K562 (cell line): ENCODE data around the gene SLC35D3. TPM values are rescaled to one million over a fixed set of nuclear protein-coding genes. Genes with fewer than 3 reads are reported as not detected.
"Not testable (repeated sequence)": the region's sequence is repeated elsewhere in the genome, so short reads cannot be mapped to it uniquely, and the experiment has no call there.

ENCODE experiments used
- ATAC-seq: fragments of 200-7000 bp; cut with Tn5 transposase; 3 replicates; pipeline ENCODE4 v1.9.1; 2020; ENCODE audit warnings: moderate library complexity
- BruUV-seq: library from RNA; stranded (reverse); fragments of 400-500 nt; replicated peaks from 2 replicates; lab custom pipeline; 2021; lab: Mats Ljungman, UMichigan
- CTCF ChIA-PET: fragments of 300-600 bp; formaldehyde crosslinking; extraction: SDS; loops from one replicate; lab custom pipeline; 2021; ENCODE audit warnings: low intra/inter-chr PET ratio; lab: Yijun Ruan, JAX
- POLR2A ChIA-PET: fragments of 300-600, 350-650 bp; sonication (Branson Sonifier 250); formaldehyde crosslinking; extraction: SDS; loops from one replicate; lab custom pipeline; 2021; ENCODE audit warnings: antibody characterized with exemption, inconsistent platforms; lab: Yijun Ruan, JAX
- DNase-seq, 4 experiments: peaks; one replicate each; pipeline versions ENCODE4 v3.0.0 to v3.0.0-alpha.2; 2011 to 2018; ENCODE audit warnings: low spot score in 3 of 4, mixed read lengths in 3 of 4; ENCODE audit errors: extremely low read depth in 1 of 4
- FAIRE-seq: peaks from 2 replicates; lab custom pipeline; 2011; peaks lifted over from hg19 to GRCh38; lab: Jason Lieb, UNC
- H2AFZ ChIP-seq: 2 replicates; pipeline ENCODE4 v1.6.0; 2011; ENCODE audit warnings: low read depth, low read length, control low read depth, inconsistent platforms
- H3K27ac ChIP-seq: fragments of 200-600 bp; 3 replicates; pipeline ENCODE4 v1.8.0; 2011; ENCODE audit warnings: low read depth, mild to moderate bottlenecking, control low read depth, inconsistent platforms, low read length, moderate library complexity, mixed read lengths; ENCODE audit errors: extremely low read depth
- H3K27me3 ChIP-seq, 2 experiments: fragments of 300-600 bp in 1 of 2; 2 replicates in 1 of 2; 3 replicates in 1 of 2; pipeline versions ENCODE4 v1.6.0 to v1.8.0; 2011; ENCODE audit warnings: inconsistent platforms in 2 of 2, low read length in 2 of 2, mild to moderate bottlenecking in 1 of 2, mixed read lengths in 1 of 2, moderate library complexity in 1 of 2; ENCODE audit not compliant: control insufficient read depth in 2 of 2, insufficient read depth in 2 of 2
- H3K36me3 ChIP-seq: fragments of 300-600 bp; 3 replicates; pipeline ENCODE4 v1.8.0; 2011; ENCODE audit warnings: mild to moderate bottlenecking, low read length, inconsistent platforms; ENCODE audit not compliant: control insufficient read depth, insufficient read depth
- H3K4me1 ChIP-seq, 2 experiments: fragments of 200-600 bp in 1 of 2; replicated peaks in 1 of 2; 2 replicates in 1 of 2; 3 replicates in 1 of 2; pipeline versions ENCODE4 v1.5.1 to v1.8.0; 2011; ENCODE audit warnings: inconsistent platforms in 2 of 2, low read length in 2 of 2, mild to moderate bottlenecking in 1 of 2, mixed read lengths in 1 of 2, moderate library complexity in 1 of 2; ENCODE audit not compliant: control insufficient read depth in 2 of 2, insufficient read depth in 2 of 2
- H3K4me2 ChIP-seq: 2 replicates; pipeline ENCODE4 v1.6.1; 2011; ENCODE audit warnings: low read length, control low read depth, inconsistent platforms, mixed read lengths; ENCODE audit not compliant: insufficient read depth
- H3K4me3 ChIP-seq: fragments of 200-600 bp; sonication (generic), shearing (Covaris generic); 2 replicates; pipeline ENCODE4 v1.5.1; 2016; ENCODE audit warnings: control low read depth, inconsistent platforms
- H3K79me2 ChIP-seq: fragments of 200-600 bp; 3 replicates; pipeline ENCODE4 v1.8.0; 2011; ENCODE audit warnings: low read length, inconsistent platforms; ENCODE audit not compliant: control insufficient read depth, insufficient read depth
- H3K9ac ChIP-seq, 2 experiments: 2 replicates each; pipeline versions ENCODE4 v1.6.0 to v1.6.1; 2011; ENCODE audit warnings: low read depth in 2 of 2, low read length in 2 of 2, control low read depth in 1 of 2, inconsistent platforms in 1 of 2, mild to moderate bottlenecking in 1 of 2, mixed read lengths in 1 of 2; ENCODE audit not compliant: insufficient read depth in 1 of 2
- H3K9me1 ChIP-seq: one replicate; pipeline ENCODE4 v1.6.0; 2011; ENCODE audit warnings: inconsistent platforms, mild to moderate bottlenecking, low read length, moderate library complexity; ENCODE audit not compliant: control insufficient read depth, insufficient read depth
- H3K9me3 ChIP-seq: replicated peaks from 2 replicates; pipeline ENCODE4 v1.5.1; 2011; ENCODE audit warnings: low read depth, low read length, inconsistent platforms; ENCODE audit not compliant: control insufficient read depth, insufficient read depth
- H4K20me1 ChIP-seq: replicated peaks from 2 replicates; pipeline ENCODE4 v1.6.1; 2011; ENCODE audit warnings: low read length, inconsistent platforms, mixed read lengths; ENCODE audit not compliant: control insufficient read depth, insufficient read depth
- BDP1 ChIP-seq: IDR thresholded peaks from 3 replicates; pipeline ENCODE4 v1.6.1; 2011; ENCODE audit not compliant: insufficient read length, insufficient read depth
- CTCFL ChIP-seq: IDR thresholded peaks from 2 replicates; pipeline ENCODE4 v1.6.1; 2011; ENCODE audit warnings: borderline replicate concordance, low read depth, mild to moderate bottlenecking, moderate library complexity, low read length; ENCODE audit not compliant: insufficient read depth, poor library complexity, severe bottlenecking
- FOXP1 ChIP-seq: sonication (generic); formaldehyde crosslinking; IDR thresholded peaks from 2 replicates; pipeline ENCODE4 v1.8.0; 2022; ENCODE audit warnings: mild to moderate bottlenecking, missing genetic modification reagents
- IRF1 ChIP-seq: sonication (generic); formaldehyde crosslinking; IDR thresholded peaks from 2 replicates; pipeline ENCODE4 v1.8.0; 2022; ENCODE audit warnings: missing genetic modification reagents, mild to moderate bottlenecking, borderline replicate concordance
- LARP7 ChIP-seq: fragments of 450-650 bp; IDR thresholded peaks from 2 replicates; pipeline ENCODE4 v1.6.1; 2016
- MAFG ChIP-seq: fragments of 450-650 bp; conservative IDR thresholded peaks from 2 replicates; pipeline ENCODE4 v1.6.1; 2016; ENCODE audit warnings: missing genetic modification characterization, missing compliant biosample characterization
- MCM2 ChIP-seq: fragments of 450-650 bp; IDR thresholded peaks from 2 replicates; pipeline ENCODE4 v1.6.1; 2017; ENCODE audit warnings: low read depth, mild to moderate bottlenecking
- MEF2D ChIP-seq: conservative IDR thresholded peaks from 2 replicates; pipeline ENCODE4 v1.6.1; 2016; ENCODE audit warnings: low read depth, missing genetic modification characterization, missing compliant biosample characterization
- SETDB1 ChIP-seq: IDR thresholded peaks from one replicate; pipeline ENCODE4 v1.6.1; 2012; ENCODE audit warnings: low read length, control low read depth, inconsistent platforms
- SIX5 ChIP-seq, 2 experiments: IDR thresholded peaks; 2 replicates each; pipeline ENCODE4 v1.6.1; 2011; ENCODE audit warnings: low read length in 2 of 2, borderline replicate concordance in 1 of 2, low read depth in 1 of 2, mild to moderate bottlenecking in 1 of 2, moderate library complexity in 1 of 2; ENCODE audit not compliant: insufficient read depth in 1 of 2
- ZNF280B ChIP-seq: fragments of 250-450 bp; sonication (Bioruptor Pico); IDR thresholded peaks from 2 replicates; pipeline ENCODE4 v1.5.1; 2021; ENCODE audit warnings: mild to moderate bottlenecking
- ZNF431 ChIP-seq: sonication (generic); formaldehyde crosslinking; IDR thresholded peaks from 2 replicates; pipeline ENCODE4 v1.8.0; 2022; ENCODE audit warnings: mild to moderate bottlenecking, missing genetic modification reagents
- WGBS: fragments of 100-300 bp; shearing (Covaris generic); methylation state at CpG from one replicate; pipeline ENCODE4 v1.1.6; 2016; ENCODE audit warnings: low coverage, mixed read lengths; ENCODE audit not compliant: insufficient coverage; ENCODE audit errors: missing lambda C conversion rate; 5-methylcytosine and 5-hydroxymethylcytosine counted together
- in situ Hi-C: fragments of 300-500 bp; cut with MboI; formaldehyde crosslinking; loops from 4 replicates; pipeline ENCODE4 v1.15.0; 2018; ENCODE audit warnings: inconsistent platforms, mixed read lengths
- intact Hi-C: fragments of 100-400 bp; cut with micrococcal nuclease; formaldehyde crosslinking; loops from 2 replicates; pipeline ENCODE4 v1.14.2; 2022
- polyA plus RNA-seq, 8 experiments: library from polyadenylated mRNA; depleted of rRNA in 4 of 8; stranded (reverse) in 5 of 8; unstranded in 3 of 8; fragments of >200 nt; fragmentation: Nextera tagmentation in 2 of 8; fragmentation: Illumina TruSeq in 1 of 8; extraction: Ambion mirVana in 2 of 8; extraction: Trizol in 1 of 8; gene quantifications; 2 replicates each; pipeline versions ENCODE4 v1.2.1 to v1.2.3, GENCODE V29; 2011 to 2014; ENCODE audit warnings: inconsistent platforms in 1 of 8, missing spikeins in 1 of 8
- total RNA-seq, 7 experiments: library from RNA; depleted of rRNA in 6 of 7; stranded (reverse); fragments of >200 nt in 6 of 7; fragmentation: Illumina TruSeq in 2 of 7; extraction: Trizol in 2 of 7; gene quantifications; 2 replicates each; pipeline versions ENCODE4 v1.2.1 to v1.2.3, GENCODE V29; 2011 to 2021; ENCODE audit warnings: low replicate concordance in 1 of 7

SLC35D3 gene
- total and polyA plus RNA-seq, 9 of the 15 experiments (the other 6 are each of a cell fraction or from before 2014, with no cell fraction given), result not detected

GRCh38 chr6:136904477-136904876 is 17.6 kb upstream of the SLC35D3 start:
- ATAC-seq, DNase-seq, H3K4me2 ChIP-seq, H3K36me3 ChIP-seq, H2AFZ ChIP-seq, H3K27ac ChIP-seq, in situ Hi-C loops, H4K20me1 ChIP-seq, FAIRE-seq, H3K79me2 ChIP-seq, H3K9me1 ChIP-seq, CTCF ChIA-PET, H3K27me3 ChIP-seq, H3K4me3 ChIP-seq, intact Hi-C loops, BruUV-seq, H3K9ac ChIP-seq, H3K9me3 ChIP-seq: not testable (repeated sequence)
- POLR2A ChIA-PET, result interaction anchor here (1.3 kb wide), 1 partner anchor 14 kb away, joined by 3 read pairs; no protein-coding TSS in a partner anchor
- peaks cover 9 to 10% of the 10 kb centered on the region in 2 experiments; a peak in 3 of 5 replicates for H3K4me1 ChIP-seq
- 41% methylated on average over 3 of the region's 3 CpGs for WGBS
- TF ChIP-seq ZNF431 (CRISPR knock-in tag), result peak; percentile 95

GRCh38 chr6:136914947-136915346 is 7.2 kb upstream of the SLC35D3 start:
- ChIA-PET CTCF (no interaction called here), POLR2A (no interaction called here)
- intact Hi-C loops, result no loop called here
- Histone ChIP-seq H3K27me3 (no peaks in the 10 kb centered on the region), H2AFZ (no peak overlapping the region), H4K20me1 (no peaks in the 10 kb centered on the region), H3K9me1 (no peaks in the 10 kb centered on the region), H3K27ac (no peak overlapping the region), H3K4me1 (no peaks in the 10 kb centered on the region), H3K4me3 (no peak overlapping the region), H3K9me3 (no peaks in the 10 kb centered on the region), H3K9ac (no peak overlapping the region), H3K79me2 (no peaks in the 10 kb centered on the region), H3K36me3 (no peaks in the 10 kb centered on the region; the same call in 2 of the 3 replicates), H3K4me2 (no peak overlapping the region)
- no peak for FAIRE-seq
- DNase-seq, result no peak
- no peak for ATAC-seq
- in situ Hi-C loops, result no loop called here
- WGBS, result 80% methylated on average over 1 of the region's 1 CpG
- no TSS peak for BruUV-seq
- no peak for TF ChIP-seq CTCFL
- no peak for TF ChIP-seq MAFG (tag)
- no peak for TF ChIP-seq SIX5 (IDR thresholded peaks at IDR 0.05; ENCODE audit: borderline replicate concordance in 1 of 2, insufficient read depth in 1 of 2, low read depth in 1 of 2, low read length in 2 of 2)
- TF ChIP-seq MEF2D, result no peak
- no peak for TF ChIP-seq ZNF280B (CRISPR knock-in tag)
- no peak for TF ChIP-seq IRF1 (CRISPR knock-in tag)
- no peak for TF ChIP-seq FOXP1 (CRISPR knock-in tag)
- TF ChIP-seq LARP7, result no peak
- no peak for TF ChIP-seq BDP1
- TF ChIP-seq SETDB1, result no peak
- TF ChIP-seq MCM2, result no peak
